ENCODE results near the gene ASB10.
A peak's percentile ranks its signal among the peaks of the same experiment; 100 is the strongest.

The ASB10 gene, protein sequence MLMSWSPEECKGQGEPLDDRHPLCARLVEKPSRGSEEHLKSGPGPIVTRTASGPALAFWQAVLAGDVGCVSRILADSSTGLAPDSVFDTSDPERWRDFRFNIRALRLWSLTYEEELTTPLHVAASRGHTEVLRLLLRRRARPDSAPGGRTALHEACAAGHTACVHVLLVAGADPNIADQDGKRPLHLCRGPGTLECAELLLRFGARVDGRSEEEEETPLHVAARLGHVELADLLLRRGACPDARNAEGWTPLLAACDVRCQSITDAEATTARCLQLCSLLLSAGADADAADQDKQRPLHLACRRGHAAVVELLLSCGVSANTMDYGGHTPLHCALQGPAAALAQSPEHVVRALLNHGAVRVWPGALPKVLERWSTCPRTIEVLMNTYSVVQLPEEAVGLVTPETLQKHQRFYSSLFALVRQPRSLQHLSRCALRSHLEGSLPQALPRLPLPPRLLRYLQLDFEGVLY

GRCh38 chr7:151186640-151187408 is at the start of gene ASB10:
Gene ASB10 (minus strand): TSS chr7:151187250. CDS start chr7:151187130, 120 bp downstream.
- Mint-ChIP-seq H3K4me1 (ENCODE audit: low read depth) (no peaks in the 10 kb centered on the region), H3K9me3 (no peaks in the 10 kb centered on the region), H3K27ac (no peak within 1 kb of the TSS), H3K36me3 (ENCODE audit: low read depth) (no peaks in the 10 kb centered on the region), H3K27me3 (no peaks in the 10 kb centered on the region), H3K4me3 (no peak within 1 kb of the TSS)
- DNase-seq, result no peak

DNA sequence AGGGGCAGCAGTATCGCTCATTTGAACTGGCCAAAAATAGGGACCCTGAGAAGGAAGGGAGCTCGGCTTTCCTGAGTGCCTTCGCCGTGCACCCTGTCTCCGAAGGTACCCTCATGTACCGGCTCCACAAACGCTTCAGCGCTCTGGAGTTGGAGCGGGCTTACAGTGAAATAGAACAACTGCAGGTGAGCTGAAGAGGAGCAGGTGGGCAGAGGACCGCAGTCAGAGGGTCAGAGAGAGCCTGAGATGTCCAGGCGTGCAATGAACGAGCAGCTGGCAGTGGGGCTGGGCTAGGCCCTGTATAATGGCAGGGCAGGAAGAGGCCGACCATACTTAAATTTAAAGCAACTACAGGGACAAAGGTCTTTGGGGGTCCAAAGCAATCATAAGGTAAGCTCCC is 49.4 kb upstream of the ASB10 start:
- Mint-ChIP-seq H3K4me1 (ENCODE audit: low read depth) (peaks cover 33% of the 10 kb centered on the region), H3K4me3 (no peak overlapping the region), H3K9me3 (no peaks in the 10 kb centered on the region), H3K36me3 (ENCODE audit: low read depth) (peaks cover 79% of the 10 kb centered on the region), H3K27me3 (no peaks in the 10 kb centered on the region), H3K27ac (no peak overlapping the region)
- DNase-seq, result no peak

DNA sequence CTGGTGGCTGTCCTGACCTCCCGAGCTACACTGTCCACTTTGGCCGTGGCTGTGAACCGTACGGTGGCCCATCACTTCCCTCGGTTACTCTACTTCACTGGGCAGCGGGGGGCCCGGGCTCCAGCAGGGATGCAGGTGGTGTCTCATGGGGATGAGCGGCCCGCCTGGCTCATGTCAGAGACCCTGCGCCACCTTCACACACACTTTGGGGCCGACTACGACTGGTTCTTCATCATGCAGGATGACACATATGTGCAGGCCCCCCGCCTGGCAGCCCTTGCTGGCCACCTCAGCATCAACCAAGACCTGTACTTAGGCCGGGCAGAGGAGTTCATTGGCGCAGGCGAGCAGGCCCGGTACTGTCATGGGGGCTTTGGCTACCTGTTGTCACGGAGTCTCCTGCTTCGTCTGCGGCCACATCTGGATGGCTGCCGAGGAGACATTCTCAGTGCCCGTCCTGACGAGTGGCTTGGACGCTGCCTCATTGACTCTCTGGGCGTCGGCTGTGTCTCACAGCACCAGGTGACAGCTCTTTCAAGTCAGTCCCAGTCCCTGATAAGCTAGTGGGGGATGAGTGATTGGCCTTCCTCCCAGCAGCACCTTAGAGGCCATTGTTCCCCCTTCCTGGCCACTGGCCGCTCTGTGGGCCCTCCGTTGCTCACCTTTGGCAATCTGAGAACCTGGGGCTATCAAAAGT is 48.2 kb upstream of the ASB10 start:
- DNase-seq, result no peak
- H3K4me1 Mint-ChIP-seq (ENCODE audit: low read depth), result peaks cover 37% of the 10 kb centered on the region
- peak overlapping the region; percentile 23 for H3K4me3 Mint-ChIP-seq

GRCh38 chr7:151233804-151234203 is 46.8 kb upstream of the ASB10 start:
- DNase-seq, result no peak
- Mint-ChIP-seq H3K4me3 (peak overlapping the region; percentile 99), H3K27ac (peak overlapping the region; percentile 99), H3K27me3 (no peaks in the 10 kb centered on the region), H3K9me3 (no peaks in the 10 kb centered on the region), H3K36me3 (ENCODE audit: low read depth) (peaks cover 59% of the 10 kb centered on the region), H3K4me1 (ENCODE audit: low read depth) (peaks cover 37% of the 10 kb centered on the region)

More for the DNA sequence above, 48.2 kb upstream of the ASB10 start:
- H3K9me3 Mint-ChIP-seq, result no peaks in the 10 kb centered on the region
- no peaks in the 10 kb centered on the region for H3K27me3 Mint-ChIP-seq
- peaks cover 70% of the 10 kb centered on the region for H3K36me3 Mint-ChIP-seq (ENCODE audit: low read depth)
- H3K27ac Mint-ChIP-seq, result peak overlapping the region; percentile 99

- Mint-ChIP-seq H3K27me3 (no peaks in the 10 kb centered on the region), H3K27ac (peak overlapping the region; percentile 99), H3K4me1 (ENCODE audit: low read depth) (peaks cover 39% of the 10 kb centered on the region), H3K9me3 (no peaks in the 10 kb centered on the region), H3K36me3 (ENCODE audit: low read depth) (peaks cover 54% of the 10 kb centered on the region), H3K4me3 (peak overlapping the region; percentile 99)
- peak; percentile 84 for DNase-seq
These were observed 46.1 kb upstream of the ASB10 start for GRCh38 chr7:151232917-151233701.

DNA sequence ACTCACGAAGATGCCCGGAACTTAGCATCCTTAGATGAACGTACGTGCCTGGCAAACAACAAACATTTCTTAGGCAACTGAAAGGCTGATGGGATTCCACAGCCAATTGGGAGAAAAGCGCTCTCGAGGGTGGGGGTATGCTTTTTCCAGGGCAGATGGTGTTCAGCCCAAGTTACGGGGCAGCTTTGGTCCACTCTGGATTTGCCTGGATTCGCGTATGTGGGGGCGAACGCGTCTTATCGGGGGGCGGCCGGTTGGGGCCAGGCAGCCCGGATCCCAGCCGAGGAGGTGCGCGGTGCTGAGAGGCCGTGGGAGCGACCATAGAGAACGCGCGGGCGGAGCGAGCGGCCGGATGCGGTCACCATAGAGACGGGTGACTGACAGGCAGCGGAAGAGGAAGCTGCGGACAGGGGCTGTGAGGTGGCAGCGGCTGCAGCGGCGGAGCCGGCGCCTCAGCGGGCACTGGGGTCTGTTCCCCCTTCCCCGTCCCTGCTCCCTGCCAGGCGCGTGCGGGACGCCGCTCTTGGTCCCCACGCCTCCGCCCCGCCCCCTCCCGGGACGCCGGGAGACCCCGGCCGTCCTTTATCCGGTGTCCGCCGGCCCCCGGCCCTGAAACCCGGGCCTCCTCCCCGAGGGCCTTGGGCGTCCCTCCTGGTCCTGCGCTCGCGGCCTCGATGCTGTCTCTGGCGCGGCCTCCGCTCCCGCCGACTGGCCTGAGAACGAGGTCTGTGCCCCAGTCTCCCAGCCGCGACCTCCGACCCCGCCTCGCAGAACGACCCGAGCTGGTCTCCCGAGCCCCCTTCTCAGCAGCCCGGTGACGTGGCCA is 45.3 kb upstream of the ASB10 start, which contains the start of gene CHPF2:
CHPF2 (plus strand) TSS at position 393 of the 826 bp plus-strand sequence. CDS start 1,529 bp downstream, outside the sequence.
- peak within 1 kb of the TSS; percentile 99 for H3K4me3 Mint-ChIP-seq

DNA sequence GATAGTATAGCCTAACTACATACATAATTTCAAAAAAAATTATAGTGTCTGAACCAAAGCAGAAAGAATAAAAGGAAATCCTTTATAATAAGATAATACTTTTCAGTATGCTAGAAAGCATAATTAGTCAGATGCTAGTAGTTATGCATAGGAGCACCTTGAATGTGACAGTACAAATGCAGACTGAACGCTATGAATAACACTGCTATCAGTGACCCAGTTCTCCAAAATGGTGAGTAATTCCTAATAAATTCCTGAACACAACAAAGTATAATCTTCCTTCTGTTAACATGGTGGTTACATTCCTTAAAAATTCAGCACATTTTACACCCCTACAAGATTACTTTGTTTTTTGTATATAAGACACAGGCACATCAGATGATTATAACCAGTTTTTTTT is 44.0 kb upstream of the ASB10 start:
- DNase-seq, result no peak
- Mint-ChIP-seq H3K4me1 (ENCODE audit: low read depth) (peaks cover 54% of the 10 kb centered on the region), H3K27me3 (no peaks in the 10 kb centered on the region), H3K9me3 (no peaks in the 10 kb centered on the region), H3K27ac (no peak overlapping the region), H3K36me3 (ENCODE audit: low read depth) (peaks cover 47% of the 10 kb centered on the region), H3K4me3 (peak overlapping the region; percentile 99)

More for the DNA sequence above, 45.3 kb upstream of the ASB10 start, which contains the start of gene CHPF2:
- H3K36me3 Mint-ChIP-seq (ENCODE audit: low read depth), result peaks cover 48% of the 10 kb centered on the region
- H3K27me3 Mint-ChIP-seq, result no peaks in the 10 kb centered on the region
- H3K27ac Mint-ChIP-seq, result peak within 1 kb of the TSS; percentile 99
- H3K9me3 Mint-ChIP-seq, result no peaks in the 10 kb centered on the region
- peaks cover 46% of the 10 kb centered on the region for H3K4me1 Mint-ChIP-seq (ENCODE audit: low read depth)
- peak; percentile 91 for DNase-seq

GRCh38 chr7:151229249-151229648 is 42.2 kb upstream of the ASB10 start:
- Mint-ChIP-seq H3K4me3 (no peak overlapping the region), H3K9me3 (no peaks in the 10 kb centered on the region), H3K36me3 (ENCODE audit: low read depth) (peaks cover 48% of the 10 kb centered on the region), H3K27me3 (no peaks in the 10 kb centered on the region), H3K4me1 (ENCODE audit: low read depth) (peaks cover 57% of the 10 kb centered on the region), H3K27ac (no peak overlapping the region)
- no peak for DNase-seq

DNA sequence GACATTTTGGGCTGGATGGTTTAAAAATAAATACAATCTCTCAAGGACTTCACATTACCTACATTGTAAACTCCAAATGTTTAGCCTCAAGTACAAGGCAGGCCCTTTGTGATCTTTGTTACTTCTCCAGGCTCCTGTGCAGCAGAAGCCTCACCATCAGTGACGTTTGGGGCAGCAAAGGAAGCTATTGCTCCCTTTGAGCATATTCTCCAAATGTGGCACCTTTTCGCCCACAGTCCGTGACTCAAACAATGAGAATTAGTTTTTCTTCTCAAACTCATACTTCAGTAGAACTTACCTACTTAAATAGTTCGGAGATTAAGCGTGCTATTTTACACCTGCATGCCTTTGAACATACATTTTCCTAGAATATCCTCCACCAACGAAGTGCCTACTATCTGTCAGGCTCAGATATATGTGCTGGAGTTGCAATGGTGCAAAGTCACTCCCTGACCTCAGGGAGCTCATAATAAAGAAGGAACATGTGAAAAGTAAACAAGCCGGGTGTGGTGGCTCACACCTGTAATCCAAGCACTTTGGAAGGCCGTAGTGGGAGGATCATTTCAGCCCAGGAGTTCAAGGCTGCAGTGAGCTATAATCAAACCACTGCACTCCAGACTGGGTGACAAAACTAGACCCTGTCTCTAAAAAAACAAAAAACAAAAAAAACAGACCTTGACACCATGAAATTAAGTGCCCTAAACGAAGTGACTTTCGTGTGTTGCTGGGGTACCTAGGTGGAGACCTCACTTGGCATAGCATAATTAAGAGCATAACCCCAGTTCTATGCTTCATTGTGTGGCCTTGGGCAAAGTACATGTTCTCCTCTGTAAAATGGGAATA is 41.2 kb upstream of the ASB10 start:
- Mint-ChIP-seq H3K27ac (peak overlapping the region; percentile 97), H3K36me3 (ENCODE audit: low read depth) (peaks cover 48% of the 10 kb centered on the region), H3K27me3 (no peaks in the 10 kb centered on the region), H3K4me3 (peak overlapping the region; percentile 96), H3K4me1 (ENCODE audit: low read depth) (peaks cover 50% of the 10 kb centered on the region), H3K9me3 (no peaks in the 10 kb centered on the region)
- no peak for DNase-seq

GRCh38 chr7:151226875-151227782 is 40.1 kb upstream of the ASB10 start, which contains the start of gene ABCF2:
Gene ABCF2 (minus strand): TSS chr7:151227205. CDS start chr7:151226458, 747 bp downstream.
- H3K27me3 Mint-ChIP-seq, result no peaks in the 10 kb centered on the region
- peak within 1 kb of the TSS; percentile 97 for H3K27ac Mint-ChIP-seq
- peak; percentile 99 for DNase-seq
- no peaks in the 10 kb centered on the region for H3K9me3 Mint-ChIP-seq
- H3K36me3 Mint-ChIP-seq (ENCODE audit: low read depth), result peaks cover 52% of the 10 kb centered on the region
- H3K4me3 Mint-ChIP-seq, result peak within 1 kb of the TSS; percentile 96
- peaks cover 48% of the 10 kb centered on the region for H3K4me1 Mint-ChIP-seq (ENCODE audit: low read depth)

DNA sequence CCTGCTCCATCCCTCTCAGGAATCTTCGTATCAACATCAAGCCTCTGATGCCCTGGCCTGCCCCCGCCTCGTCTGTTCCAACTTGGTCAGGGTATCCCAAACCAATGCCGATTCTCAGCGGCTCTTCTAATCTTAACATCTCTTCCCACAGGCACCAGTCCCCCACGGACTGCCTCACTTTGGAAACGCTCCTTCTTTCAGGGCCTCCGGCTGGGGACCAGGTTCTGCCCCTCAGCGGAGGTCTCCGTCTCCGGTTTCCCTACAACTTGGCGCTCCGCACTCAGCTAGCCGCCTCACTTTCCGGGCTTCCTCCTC is 39.5 kb upstream of the ASB10 start:
- H3K9me3 Mint-ChIP-seq, result no peaks in the 10 kb centered on the region
- peak overlapping the region; percentile 97 for H3K27ac Mint-ChIP-seq
- no peaks in the 10 kb centered on the region for H3K27me3 Mint-ChIP-seq
- H3K4me3 Mint-ChIP-seq, result peak overlapping the region; percentile 96
- DNase-seq, result no peak
- peaks cover 57% of the 10 kb centered on the region for H3K36me3 Mint-ChIP-seq (ENCODE audit: low read depth)
- peaks cover 41% of the 10 kb centered on the region for H3K4me1 Mint-ChIP-seq (ENCODE audit: low read depth)

Data from activated T-cell treated with anti-CD3 and anti-CD28 coated beads, Interleukin-2, amount 50 U/mL, for 24 hours (primary cell).